Esophagus squamous epithelium (tissue), 4 donors: ENCODE measurements around the gene TRMT11.

Source experiments
- POLR2A ChIP-seq, 4 donors: fragments of 450-650 bp; IDR thresholded peaks; one replicate each; pipeline ENCODE4 v1.6.1; 2017; ENCODE audit warnings: antibody characterized with exemption in 4 of 4, mild to moderate bottlenecking in 4 of 4, moderate library complexity in 3 of 4
- TF ChIP-seq, protein P1 (sequence below), 6 experiments: fragments of 450-650 bp in 4 of 6; fragments of 200-600 bp in 2 of 6; sonication (generic) in 2 of 6; IDR thresholded peaks; one replicate each; pipeline ENCODE4 v1.5.1; 2016 to 2019; ENCODE audit warnings: antibody characterized with exemption in 6 of 6, mild to moderate bottlenecking in 4 of 6, moderate library complexity in 4 of 6

GRCh38 chr6:126064748-126065401, 78.5 kb downstream of the TRMT11 start:
- TF ChIP-seq, protein P1, sequence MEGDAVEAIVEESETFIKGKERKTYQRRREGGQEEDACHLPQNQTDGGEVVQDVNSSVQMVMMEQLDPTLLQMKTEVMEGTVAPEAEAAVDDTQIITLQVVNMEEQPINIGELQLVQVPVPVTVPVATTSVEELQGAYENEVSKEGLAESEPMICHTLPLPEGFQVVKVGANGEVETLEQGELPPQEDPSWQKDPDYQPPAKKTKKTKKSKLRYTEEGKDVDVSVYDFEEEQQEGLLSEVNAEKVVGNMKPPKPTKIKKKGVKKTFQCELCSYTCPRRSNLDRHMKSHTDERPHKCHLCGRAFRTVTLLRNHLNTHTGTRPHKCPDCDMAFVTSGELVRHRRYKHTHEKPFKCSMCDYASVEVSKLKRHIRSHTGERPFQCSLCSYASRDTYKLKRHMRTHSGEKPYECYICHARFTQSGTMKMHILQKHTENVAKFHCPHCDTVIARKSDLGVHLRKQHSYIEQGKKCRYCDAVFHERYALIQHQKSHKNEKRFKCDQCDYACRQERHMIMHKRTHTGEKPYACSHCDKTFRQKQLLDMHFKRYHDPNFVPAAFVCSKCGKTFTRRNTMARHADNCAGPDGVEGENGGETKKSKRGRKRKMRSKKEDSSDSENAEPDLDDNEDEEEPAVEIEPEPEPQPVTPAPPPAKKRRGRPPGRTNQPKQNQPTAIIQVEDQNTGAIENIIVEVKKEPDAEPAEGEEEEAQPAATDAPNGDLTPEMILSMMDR (IDR thresholded peaks at IDR 0.05) = no peak
- no peak for TF ChIP-seq POLR2A (IDR thresholded peaks at IDR 0.05)
